Measurements from ENCODE around the gene PDAP1. TPM values are rescaled to one million over a fixed set of nuclear protein-coding genes. Genes with fewer than 3 reads are reported as not detected.
A peak's percentile ranks its signal among the peaks of the same experiment; 100 is the strongest.
"Not testable (repeated sequence)": the region's sequence is repeated elsewhere in the genome, so short reads cannot be mapped to it uniquely, and the experiment has no call there.

PDAP1 gene
- total RNA-seq, 3 donors from 2014 or later: 39.4 to 86.4 (median 51.5) TPM

- intact Hi-C loops (cut with DNase I; ENCODE audit: low total_unique reads): no loop called here
- Histone ChIP-seq H3K27ac (peak overlapping the region; percentile 86 to 88), H3K27me3 (no peaks in the 10 kb centered on the region), H3K36me3 (no peaks in the 10 kb centered on the region), H3K4me3 (peak overlapping the region; percentile 89 to 99 (median 98)), H3K4me1 (peaks cover 3 to 13% of the 10 kb centered on the region in 2 donors), H3K9me3 (no peaks in the 10 kb centered on the region)
- DNase-seq (ENCODE audit: low spot score in 2 of 2): no peak
- TF ChIP-seq POLR2A (IDR thresholded peaks at IDR 0.05) (no peak), POLR2AphosphoS5 (IDR thresholded peaks at IDR 0.05) (no peak), CTCF (IDR thresholded peaks at IDR 0.05) (no peak)
Observed at GRCh38 chr7:99437946-99438572, 29.7 kb upstream of the PDAP1 start.

- DNase-seq (ENCODE audit: low spot score in 2 of 2): no peak
- intact Hi-C loops (cut with DNase I; ENCODE audit: low total_unique reads): no loop called here
- H3K36me3 ChIP-seq: peaks cover 9% of the 10 kb centered on the region
- H3K4me3 ChIP-seq: no peak overlapping the region
- TF ChIP-seq POLR2AphosphoS5 (IDR thresholded peaks at IDR 0.05) (no peak), CTCF (IDR thresholded peaks at IDR 0.05) (no peak), POLR2A (IDR thresholded peaks at IDR 0.05) (no peak)
- H3K27me3 ChIP-seq: no peaks in the 10 kb centered on the region
- no peaks in the 10 kb centered on the region for H3K9me3 ChIP-seq
- H3K4me1 ChIP-seq: no peaks in the 10 kb centered on the region
- H3K27ac ChIP-seq: no peak overlapping the region
Observed at GRCh38 chr7:99433158-99433557, 24.8 kb upstream of the PDAP1 start.

- DNase-seq (ENCODE audit: low spot score in 2 of 2); H3K27me3 ChIP-seq; H3K27ac ChIP-seq; H3K9me3 ChIP-seq; H3K4me1 ChIP-seq; intact Hi-C loops (cut with DNase I; ENCODE audit: low total_unique reads); H3K4me3 ChIP-seq; H3K36me3 ChIP-seq: not testable (repeated sequence)
Observed at GRCh38 chr7:99431756-99432540, 23.6 kb upstream of the PDAP1 start.

GRCh38 chr7:99429756-99430155 is 21.4 kb upstream of the PDAP1 start:
- no peak for DNase-seq (ENCODE audit: low spot score in 2 of 2)
- no peaks in the 10 kb centered on the region for H3K9me3 ChIP-seq
- H3K4me1 ChIP-seq: no peaks in the 10 kb centered on the region
- no peak overlapping the region for H3K27ac ChIP-seq
- peaks cover 9% of the 10 kb centered on the region for H3K36me3 ChIP-seq
- no peak for TF ChIP-seq CTCF (IDR thresholded peaks at IDR 0.05)
- no peak for TF ChIP-seq POLR2A (IDR thresholded peaks at IDR 0.05)
- TF ChIP-seq POLR2AphosphoS5 (IDR thresholded peaks at IDR 0.05): no peak
- no peaks in the 10 kb centered on the region for H3K27me3 ChIP-seq
- intact Hi-C loops (cut with DNase I; ENCODE audit: low total_unique reads): no loop called here
- no peak overlapping the region for H3K4me3 ChIP-seq

- TF ChIP-seq POLR2A (IDR thresholded peaks at IDR 0.05): no peak
- intact Hi-C loops (cut with DNase I; ENCODE audit: low total_unique reads): no loop called here
Observed at GRCh38 chr7:99428972-99429566, 20.7 kb upstream of the PDAP1 start.

More at GRCh38 chr7:99428972-99429566, 20.7 kb upstream of the PDAP1 start:
- no peaks in the 10 kb centered on the region for H3K27me3 ChIP-seq
- DNase-seq (ENCODE audit: low spot score in 2 of 2): no peak
- no peaks in the 10 kb centered on the region for H3K9me3 ChIP-seq
- no peak overlapping the region for H3K4me3 ChIP-seq
- no peak overlapping the region for H3K27ac ChIP-seq
- peaks cover 9% of the 10 kb centered on the region for H3K36me3 ChIP-seq
- no peaks in the 10 kb centered on the region for H3K4me1 ChIP-seq

Data from breast epithelium (tissue), 4 donors.